ENCODE data around the gene CHPF.

Gene CHPF

DNA sequence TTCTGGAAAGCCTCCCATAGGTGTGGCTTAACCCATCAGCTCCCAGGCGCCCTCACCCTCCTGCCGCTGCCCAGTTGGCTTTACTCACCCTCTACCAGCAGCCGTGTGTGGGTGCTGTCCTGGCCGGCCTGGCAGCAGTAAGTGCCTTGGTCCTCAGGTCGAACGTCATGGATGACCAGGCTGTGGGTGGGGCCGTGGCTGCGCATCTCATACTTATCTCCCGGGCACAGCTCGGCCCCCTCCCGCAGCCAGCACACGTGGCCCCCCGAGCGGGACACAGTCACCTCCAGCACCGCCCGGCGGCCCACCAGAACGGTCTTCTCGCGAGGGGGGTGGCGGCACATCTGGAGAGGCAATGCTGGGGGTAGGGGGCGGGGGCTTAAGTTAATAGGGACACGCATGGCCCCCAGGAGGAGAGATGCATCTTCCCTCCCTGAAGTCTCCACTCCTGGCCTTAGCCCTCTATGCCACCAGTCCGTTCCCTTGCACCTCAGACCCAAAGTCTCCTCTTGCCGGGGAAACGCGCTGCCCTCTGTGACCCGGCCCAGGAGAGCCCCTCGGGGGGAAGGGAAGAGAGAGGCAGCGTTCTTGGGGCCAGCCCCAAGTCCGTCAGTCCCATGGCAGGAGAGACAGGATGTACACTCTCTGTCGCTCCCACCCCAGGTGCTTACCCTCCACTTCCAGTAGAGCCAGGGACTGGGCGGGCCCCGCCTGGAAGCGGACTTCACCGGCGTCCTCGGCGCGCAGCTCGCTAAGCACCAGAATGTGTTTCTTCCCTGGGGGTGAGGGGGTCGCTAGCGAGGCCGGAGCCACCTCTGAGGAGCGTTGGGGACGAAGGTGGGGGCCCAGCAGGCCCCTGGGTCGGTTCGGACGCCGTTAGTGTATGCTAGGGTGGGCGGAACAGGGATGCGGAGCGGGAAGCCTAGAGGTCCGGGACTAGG, 8.1 kb upstream of the CHPF start:
- peak; percentile 47 for DNase-seq

DNA sequence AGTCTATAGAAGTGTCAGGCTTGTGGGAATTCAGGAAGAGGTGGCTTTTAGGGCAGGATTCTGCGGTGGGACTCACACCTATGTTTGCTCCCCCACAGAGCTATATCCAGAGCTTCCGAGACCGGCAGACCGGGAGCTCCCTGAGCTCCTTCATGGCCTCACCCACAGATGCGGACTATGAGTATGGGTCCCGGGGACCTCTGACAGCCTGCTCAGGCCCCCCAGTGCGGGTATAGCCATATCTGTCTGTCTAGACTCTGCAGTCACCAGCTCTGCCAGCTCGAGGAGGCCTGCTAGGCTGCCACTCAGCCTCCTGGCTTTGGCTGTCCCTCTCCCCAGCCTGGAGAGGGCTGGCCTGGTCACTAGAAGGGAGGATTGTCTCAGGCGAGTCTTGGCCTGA, 6.0 kb upstream of the CHPF start:
- no peak for DNase-seq

- no peak for DNase-seq
Measured at GRCh38 chr2:219548990-219549389, 5.4 kb upstream of the CHPF start.

GRCh38 chr2:219547621-219548020, 4.0 kb upstream of the CHPF start:
- DNase-seq: no peak

GRCh38 chr2:219545943-219546352, 2.3 kb upstream of the CHPF start:
- no peak for DNase-seq

- DNase-seq: no peak
Measured at GRCh38 chr2:219545295-219545942, 1.8 kb upstream of the CHPF start.

DNA sequence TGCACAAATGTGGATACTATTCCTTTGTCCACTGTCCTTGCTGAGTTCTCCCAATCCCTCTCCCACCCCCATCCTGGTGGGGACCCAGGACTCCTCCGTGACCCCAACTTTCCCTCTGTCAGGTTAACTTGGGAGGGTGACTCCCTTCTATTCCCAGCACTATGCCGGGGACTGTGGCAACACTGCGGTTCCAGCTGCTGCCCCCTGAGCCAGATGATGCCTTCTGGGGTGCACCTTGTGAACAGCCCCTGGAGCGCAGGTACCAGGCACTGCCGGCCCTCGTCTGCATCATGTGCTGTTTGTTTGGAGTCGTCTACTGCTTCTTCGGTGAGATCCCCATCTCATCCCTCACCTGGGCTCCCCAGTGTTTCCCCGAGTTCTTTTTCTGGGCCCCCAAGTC, 958 bp upstream of the CHPF start:
- no peak for DNase-seq

DNA sequence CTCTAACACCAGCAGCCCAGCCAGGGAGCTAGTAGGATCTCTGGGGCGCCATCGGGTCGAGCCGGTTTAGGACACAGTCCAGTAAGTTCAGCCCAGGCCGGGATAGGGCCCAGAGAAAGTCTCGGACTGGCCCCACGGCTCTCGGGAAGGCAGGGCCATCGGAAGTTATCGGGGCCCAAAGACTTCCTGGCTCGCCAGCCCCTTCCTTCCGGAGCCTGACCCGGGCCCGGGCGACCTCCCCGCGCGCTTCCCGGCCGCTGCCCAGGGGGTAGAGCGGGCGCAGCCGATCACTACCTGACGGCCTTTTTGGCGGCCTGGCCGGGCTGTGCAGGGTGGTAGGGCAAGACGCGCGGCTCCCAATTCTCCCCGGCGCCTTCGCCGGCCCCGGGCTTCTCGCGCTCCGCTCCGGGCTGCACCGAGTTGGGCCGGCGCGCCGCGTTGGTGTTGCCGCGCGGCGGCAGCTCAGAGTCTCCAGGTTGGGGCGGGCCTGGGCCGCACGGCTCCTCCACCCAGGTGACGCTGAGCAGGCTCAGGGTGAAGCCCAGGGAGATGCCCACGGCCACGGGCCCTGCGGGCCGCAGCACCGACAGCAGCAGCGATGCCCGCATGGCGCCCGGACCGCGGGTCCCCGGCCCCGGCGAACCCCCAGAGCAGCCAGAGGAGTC, 546 bp downstream of the CHPF start:
- no peak for DNase-seq

DNA sequence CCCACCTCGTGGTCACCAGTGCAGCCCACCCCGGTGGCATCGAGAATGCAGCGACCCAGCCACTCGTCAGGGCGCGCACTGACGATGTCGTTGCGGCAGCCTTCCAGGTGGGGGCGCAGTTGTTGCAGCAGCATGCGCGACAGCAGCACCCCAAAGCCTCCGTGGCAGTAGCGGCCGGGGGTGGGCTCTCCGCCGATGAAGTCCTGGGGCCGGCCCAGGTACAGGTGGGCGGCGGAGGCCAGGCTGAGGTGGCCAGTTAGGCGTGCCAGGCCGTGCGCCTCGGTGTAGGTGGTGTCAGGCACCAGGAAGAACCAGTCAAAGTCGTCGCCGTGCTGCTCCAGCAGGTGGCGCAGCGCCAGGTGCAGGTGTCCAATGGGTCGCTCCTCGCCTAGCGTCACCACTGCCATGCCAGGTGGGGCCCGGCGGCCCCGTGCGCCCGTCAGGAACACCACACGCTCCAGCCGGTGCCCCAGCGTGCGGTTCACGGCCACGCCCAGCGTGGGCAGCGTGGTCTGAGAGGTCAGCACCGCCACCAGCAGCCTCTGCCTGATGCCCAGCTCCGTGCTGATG, 1.9 kb downstream of the CHPF start:
- DNase-seq: peak; percentile 90

DNA sequence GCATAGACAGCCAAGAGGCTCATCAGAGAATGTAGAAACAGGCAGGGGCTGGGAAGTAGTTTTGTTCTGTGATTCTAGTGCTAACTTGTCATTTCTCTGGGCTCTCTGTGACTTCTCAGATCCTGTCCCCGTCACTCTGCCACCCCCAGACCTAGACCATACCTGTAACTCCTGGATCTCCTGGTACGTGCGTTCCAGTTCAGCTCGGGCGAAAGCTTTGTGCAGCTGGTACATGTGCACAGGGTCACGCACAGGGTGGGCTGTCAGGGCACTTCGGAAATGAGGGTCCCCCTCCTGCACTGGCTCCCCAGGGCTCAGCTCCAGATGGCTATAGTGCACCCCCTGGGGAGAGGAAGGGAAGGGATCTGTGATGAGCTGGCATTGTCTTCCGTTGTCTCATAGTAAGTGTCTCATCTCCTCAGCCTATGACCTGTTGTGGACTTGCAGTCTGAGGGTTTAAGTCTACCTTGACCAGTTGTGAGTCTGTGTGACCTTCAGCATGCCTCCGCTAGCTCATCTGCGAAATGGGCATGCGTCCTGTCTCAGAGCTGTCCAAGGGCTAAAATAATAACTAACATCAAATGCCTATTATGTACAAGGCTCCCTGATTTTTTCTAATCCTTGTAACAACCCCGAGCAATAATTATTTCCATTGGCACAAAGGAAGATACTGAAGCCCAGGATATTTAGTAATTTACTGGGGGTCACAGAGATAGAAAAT, 2.7 kb downstream of the CHPF start:
- no peak for DNase-seq

DNA sequence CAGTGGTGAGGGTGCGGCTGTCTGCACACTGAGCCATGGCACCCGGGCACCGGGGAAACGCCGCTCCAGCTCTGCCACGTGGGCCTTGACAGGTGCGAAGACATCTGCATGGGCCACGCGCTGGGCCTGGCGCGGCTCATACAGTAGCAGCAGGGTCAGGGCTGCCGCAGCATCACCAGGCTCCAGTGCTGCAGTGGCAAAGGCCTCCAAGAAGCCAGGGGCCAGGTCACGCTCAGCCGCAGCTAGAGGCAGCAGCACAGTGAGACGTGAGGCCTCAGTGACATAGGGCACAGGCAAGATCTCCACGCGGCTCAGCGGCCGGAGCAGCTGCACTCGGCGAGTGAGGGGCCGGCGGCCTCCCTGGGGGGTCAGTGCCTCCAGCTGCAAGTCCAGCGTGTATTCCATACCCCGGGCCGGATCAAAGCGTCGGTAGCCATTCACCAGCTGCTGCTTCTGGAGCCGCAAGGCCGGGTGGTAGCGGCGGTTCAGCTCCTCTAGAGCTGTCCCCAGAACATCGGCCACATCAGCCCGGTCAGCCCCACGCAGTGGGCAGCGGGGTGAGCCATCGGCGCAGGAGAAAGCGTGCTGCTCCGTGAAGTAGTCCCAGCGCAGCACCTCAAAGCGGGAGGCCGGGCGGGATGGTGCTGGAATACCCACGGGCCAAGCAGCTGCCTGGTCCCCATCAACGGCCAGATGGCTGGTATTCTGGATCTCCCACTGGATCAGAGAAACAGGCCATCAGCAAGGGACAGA, 3.5 kb downstream of the CHPF start:
- DNase-seq: no peak

- no peak for DNase-seq
Measured at GRCh38 chr2:219538956-219539788, 4.4 kb downstream of the CHPF start.

GRCh38 chr2:219538504-219538951, 5.1 kb downstream of the CHPF start:
- no peak for DNase-seq

DNA sequence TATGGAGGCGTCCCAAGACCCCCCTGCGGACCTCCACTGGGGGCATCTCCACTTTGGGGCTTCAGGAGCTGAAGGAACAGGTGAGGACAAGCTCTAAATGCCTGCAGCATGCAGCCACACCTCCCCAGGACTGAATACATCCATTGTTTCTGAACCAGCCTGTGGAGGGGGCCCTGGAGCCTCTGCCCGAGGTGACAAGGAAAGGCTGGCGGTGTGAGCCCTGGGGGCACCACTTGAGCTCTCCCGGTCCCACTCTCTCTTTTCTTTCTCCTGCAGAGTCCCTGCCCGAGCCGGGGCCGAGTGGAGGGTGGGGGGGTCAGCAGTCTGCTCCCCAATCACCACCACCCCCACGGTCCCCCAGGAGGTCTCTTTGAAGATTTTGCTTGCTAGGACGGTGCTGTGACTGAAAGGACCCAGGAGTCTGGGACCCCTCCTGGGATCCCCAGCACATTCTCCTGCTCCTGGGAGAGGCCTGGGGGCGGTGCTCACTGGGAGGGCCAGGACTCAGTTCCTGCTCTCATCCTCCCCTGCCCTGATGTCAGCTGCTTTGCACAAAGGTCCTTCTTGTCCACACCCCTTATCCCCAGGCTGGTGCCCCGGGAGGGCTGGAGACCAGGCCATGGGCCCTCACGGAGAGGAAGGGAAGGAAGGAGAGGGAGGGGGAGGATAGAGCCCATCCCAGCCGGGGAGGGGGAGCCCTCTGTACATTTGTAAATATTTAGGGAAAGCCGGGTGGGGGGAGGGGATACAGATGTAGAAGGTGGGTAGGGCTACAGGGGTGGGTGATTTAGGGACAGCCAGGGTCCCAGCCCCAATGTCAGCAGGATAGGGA, 5.7 kb downstream of the CHPF start:
- no peak for DNase-seq

GRCh38 chr2:219536967-219537366, 6.6 kb downstream of the CHPF start:
- no peak for DNase-seq

DNA sequence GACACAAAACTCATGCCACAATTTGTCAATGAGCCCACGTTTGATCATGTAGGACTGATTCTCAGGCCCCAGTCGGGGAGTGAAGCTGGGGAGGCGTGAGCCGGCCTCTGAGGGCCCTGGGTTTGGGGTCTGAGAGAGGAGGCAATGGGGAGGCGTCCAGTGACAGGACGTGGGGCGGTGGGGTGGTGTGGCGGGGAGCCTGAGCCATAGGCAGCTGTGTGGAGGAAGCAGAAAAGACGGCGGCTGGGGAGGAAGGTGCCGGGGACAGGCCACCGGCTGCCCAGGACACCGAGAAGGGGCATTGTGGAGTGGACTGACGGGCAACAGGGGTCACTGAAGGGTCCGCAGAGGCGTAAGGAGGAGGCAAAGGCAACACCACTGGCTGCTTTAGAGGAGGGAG, 7.2 kb downstream of the CHPF start:
- DNase-seq: no peak

- no peak for DNase-seq
Measured at GRCh38 chr2:219533930-219534661, 9.5 kb downstream of the CHPF start.

DNA sequence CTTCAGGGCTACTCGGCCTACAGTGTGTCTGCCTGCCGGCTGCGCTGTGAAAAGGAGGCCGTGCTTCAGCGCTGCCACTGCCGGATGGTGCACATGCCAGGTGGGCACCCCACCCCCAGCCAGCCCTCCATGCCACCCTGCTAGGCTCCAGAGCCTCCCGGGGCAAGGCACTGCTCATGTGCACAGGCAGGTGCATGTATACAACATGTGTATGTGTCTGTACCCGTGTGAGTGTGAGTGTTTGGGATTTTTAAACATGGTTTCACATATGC, 11.3 kb downstream of the CHPF start:
- DNase-seq: no peak

GRCh38 chr2:219531639-219532377, 11.8 kb downstream of the CHPF start:
- DNase-seq: no peak
